Fibroblast of lung (primary cell): ENCODE measurements around the gene NINL. TPM values are rescaled to one million over a fixed set of nuclear protein-coding genes. Genes with fewer than 3 reads are reported as not detected.

Experiments used
- DNase-seq, 2 donors: peaks; one replicate each; pipeline versions ENCODE4 v3.0.0 to v3.0.0-alpha.2; 2010; ENCODE audit warnings: low read depth in 2 of 2
- H2AFZ ChIP-seq: 2 replicates; pipeline ENCODE4 v1.5.1; 2012; ENCODE audit warnings: low read length, control low read depth, inconsistent platforms
- H3K27ac ChIP-seq: 2 replicates; pipeline ENCODE4 v1.5.1; 2011; ENCODE audit warnings: low read length, control low read depth; ENCODE audit not compliant: insufficient read depth
- H3K27me3 ChIP-seq: 2 replicates; pipeline ENCODE4 v1.5.1; 2011; ENCODE audit warnings: mild to moderate bottlenecking, low read length; ENCODE audit not compliant: control insufficient read depth, insufficient read depth
- H3K36me3 ChIP-seq: 2 replicates; pipeline ENCODE4 v1.5.1; 2011; ENCODE audit warnings: low read length; ENCODE audit not compliant: control insufficient read depth, insufficient read depth
- H3K4me1 ChIP-seq: 2 replicates; pipeline ENCODE4 v1.5.1; 2011; ENCODE audit warnings: low read length; ENCODE audit not compliant: control insufficient read depth, insufficient read depth; ENCODE audit errors: extremely low read depth
- H3K4me2 ChIP-seq: 2 replicates; pipeline ENCODE4 v1.5.1; 2011; ENCODE audit warnings: low read length, control low read depth; ENCODE audit not compliant: insufficient read depth; ENCODE audit errors: extremely low read depth
- H3K4me3 ChIP-seq, 4 experiments: fragments of 200-600 bp in 1 of 4; sonication (generic) in 1 of 4; replicated peaks in 1 of 4; 2 replicates each; pipeline ENCODE4 v1.5.1; 2011 to 2016; ENCODE audit warnings: low read length in 4 of 4, low read depth in 3 of 4, mild to moderate bottlenecking in 3 of 4, control low read depth in 2 of 4, inconsistent platforms in 1 of 4, mixed read lengths in 1 of 4; ENCODE audit not compliant: insufficient read depth in 1 of 4; ENCODE audit errors: control extremely low read depth in 1 of 4
- H3K79me2 ChIP-seq: 2 replicates; pipeline ENCODE4 v1.5.1; 2012; ENCODE audit warnings: mild to moderate bottlenecking, low read length, inconsistent platforms; ENCODE audit not compliant: control insufficient read depth, insufficient read depth
- H3K9ac ChIP-seq: 2 replicates; pipeline ENCODE4 v1.5.1; 2011; ENCODE audit warnings: mild to moderate bottlenecking, low read length, control low read depth; ENCODE audit not compliant: insufficient read depth
- H3K9me3 ChIP-seq: 2 replicates; pipeline ENCODE4 v1.5.1; 2012; ENCODE audit warnings: low read depth, low read length; ENCODE audit not compliant: control insufficient read depth, insufficient read depth
- H4K20me1 ChIP-seq: 2 replicates; pipeline ENCODE4 v1.5.1; 2011; ENCODE audit warnings: low read length; ENCODE audit not compliant: control insufficient read depth, insufficient read depth; ENCODE audit errors: extremely low read depth
- EZH2 ChIP-seq: IDR thresholded peaks from 2 replicates; pipeline ENCODE4 v1.5.1; 2012; ENCODE audit warnings: low read length, control low read depth, mild to moderate bottlenecking; ENCODE audit errors: missing control alignments
- polyA plus RNA-seq, 2 donors: library from polyadenylated mRNA; depleted of rRNA in 1 of 2; stranded (reverse) in 1 of 2; unstranded in 1 of 2; fragments of >200 nt; gene quantifications; 2 replicates each; pipeline ENCODE4 v1.2.1, GENCODE V29; 2011 to 2012; ENCODE audit warnings: missing spikeins in 1 of 2
- total RNA-seq: library from RNA; depleted of rRNA; stranded (reverse); fragments of >200 nt; gene quantifications from 2 replicates; pipeline ENCODE4 v1.2.1, GENCODE V29; 2014
- TF ChIP-seq, protein P1 (sequence below), 2 donors: IDR thresholded peaks in 1 of 2; conservative IDR thresholded peaks in 1 of 2; 1 replicate in 1 of 2; 2 replicates in 1 of 2; pipeline ENCODE4 v1.5.1; 2011 to 2012; ENCODE audit warnings: low read length in 2 of 2, control low read depth in 1 of 2, inconsistent platforms in 1 of 2, low read depth in 1 of 2, mild to moderate bottlenecking in 1 of 2

The NINL gene
- total and polyA plus RNA-seq, 2 donors (not counting 1 experiment from before 2014, with no cell fraction given) = 4.4 to 16.3 TPM

DNA sequence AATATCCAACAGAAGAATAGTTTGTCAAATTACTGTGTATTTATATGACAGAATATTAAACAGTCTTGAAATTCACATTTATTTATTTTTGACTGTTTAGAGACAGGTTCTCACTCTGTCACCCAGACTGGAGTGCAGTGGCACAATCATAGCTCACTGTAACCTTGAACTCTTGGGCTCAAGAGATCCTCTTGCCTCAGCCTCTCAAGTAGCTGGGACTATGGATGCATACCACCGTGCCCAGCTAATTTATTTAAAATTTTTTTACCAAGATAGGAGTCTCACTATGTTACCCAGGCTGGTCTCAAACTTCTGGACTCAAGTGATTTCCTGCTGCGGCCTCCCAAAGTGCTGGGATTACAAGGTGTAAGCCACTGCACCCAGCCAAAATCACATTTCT lies 57.4 kb downstream of the NINL start:
- DNase-seq = no peak
- no peak overlapping the region for H3K4me3 ChIP-seq
- H3K27ac ChIP-seq = no peak overlapping the region
- peaks cover 1% of the 10 kb centered on the region for H3K79me2 ChIP-seq
- H3K4me1 ChIP-seq = peaks cover 9% of the 10 kb centered on the region
- no peak for TF ChIP-seq EZH2
- TF ChIP-seq, protein P1, sequence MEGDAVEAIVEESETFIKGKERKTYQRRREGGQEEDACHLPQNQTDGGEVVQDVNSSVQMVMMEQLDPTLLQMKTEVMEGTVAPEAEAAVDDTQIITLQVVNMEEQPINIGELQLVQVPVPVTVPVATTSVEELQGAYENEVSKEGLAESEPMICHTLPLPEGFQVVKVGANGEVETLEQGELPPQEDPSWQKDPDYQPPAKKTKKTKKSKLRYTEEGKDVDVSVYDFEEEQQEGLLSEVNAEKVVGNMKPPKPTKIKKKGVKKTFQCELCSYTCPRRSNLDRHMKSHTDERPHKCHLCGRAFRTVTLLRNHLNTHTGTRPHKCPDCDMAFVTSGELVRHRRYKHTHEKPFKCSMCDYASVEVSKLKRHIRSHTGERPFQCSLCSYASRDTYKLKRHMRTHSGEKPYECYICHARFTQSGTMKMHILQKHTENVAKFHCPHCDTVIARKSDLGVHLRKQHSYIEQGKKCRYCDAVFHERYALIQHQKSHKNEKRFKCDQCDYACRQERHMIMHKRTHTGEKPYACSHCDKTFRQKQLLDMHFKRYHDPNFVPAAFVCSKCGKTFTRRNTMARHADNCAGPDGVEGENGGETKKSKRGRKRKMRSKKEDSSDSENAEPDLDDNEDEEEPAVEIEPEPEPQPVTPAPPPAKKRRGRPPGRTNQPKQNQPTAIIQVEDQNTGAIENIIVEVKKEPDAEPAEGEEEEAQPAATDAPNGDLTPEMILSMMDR (conservative IDR thresholded peaks at IDR 0.05 in 1 of 2, IDR thresholded peaks at IDR 0.05 in 1 of 2; ENCODE audit: low read depth in 1 of 2, low read length in 2 of 2) = no peak
- no peaks in the 10 kb centered on the region for H4K20me1 ChIP-seq
- no peaks in the 10 kb centered on the region for H3K9me3 ChIP-seq
- peaks cover 3% of the 10 kb centered on the region for H3K36me3 ChIP-seq
- no peak overlapping the region for H2AFZ ChIP-seq
- H3K9ac ChIP-seq = no peak overlapping the region
- no peak overlapping the region for H3K4me2 ChIP-seq
- no peaks in the 10 kb centered on the region for H3K27me3 ChIP-seq

GRCh38 chr20:25526446-25526845 lies 58.9 kb downstream of the NINL start:
- Histone ChIP-seq H3K4me3 (no peak overlapping the region), H3K79me2 (no peaks in the 10 kb centered on the region), H3K4me1 (peaks cover 9% of the 10 kb centered on the region), H4K20me1 (no peaks in the 10 kb centered on the region), H3K9me3 (no peaks in the 10 kb centered on the region), H3K27ac (peak overlapping the region; percentile 68), H3K36me3 (peaks cover 3% of the 10 kb centered on the region), H2AFZ (no peak overlapping the region), H3K9ac (no peak overlapping the region), H3K4me2 (peak overlapping the region; percentile 72), H3K27me3 (no peaks in the 10 kb centered on the region)
- TF ChIP-seq, protein P1 (conservative IDR thresholded peaks at IDR 0.05 in 1 of 2, IDR thresholded peaks at IDR 0.05 in 1 of 2; ENCODE audit: low read depth in 1 of 2, low read length in 2 of 2) = no peak
- TF ChIP-seq EZH2 = no peak
- no peak for DNase-seq

DNA sequence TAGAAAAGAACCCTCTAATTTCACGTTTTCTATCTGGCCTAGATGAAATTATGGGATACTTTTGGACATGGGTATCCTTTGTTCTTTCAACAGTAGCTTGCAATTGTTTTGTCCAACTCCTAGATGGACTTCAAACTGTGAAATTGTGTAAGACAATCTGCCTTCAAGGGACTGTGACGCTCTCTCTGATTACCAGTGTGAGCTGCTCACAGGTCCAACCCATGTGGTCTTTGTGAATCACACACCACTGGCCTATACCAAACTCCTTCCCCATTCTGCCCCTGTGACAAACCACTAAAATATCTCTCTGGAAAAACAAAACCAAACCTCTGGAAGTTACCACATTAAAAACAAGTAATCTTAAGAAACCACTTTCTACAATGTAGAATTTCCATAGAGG lies 59.5 kb downstream of the NINL start:
- Histone ChIP-seq H3K36me3 (peaks cover 3% of the 10 kb centered on the region), H3K9me3 (no peaks in the 10 kb centered on the region), H3K4me1 (peaks cover 9% of the 10 kb centered on the region), H2AFZ (no peak overlapping the region), H3K27me3 (no peaks in the 10 kb centered on the region), H3K4me2 (no peak overlapping the region), H3K9ac (no peak overlapping the region), H3K27ac (peak overlapping the region; percentile 68), H4K20me1 (no peaks in the 10 kb centered on the region), H3K79me2 (no peaks in the 10 kb centered on the region), H3K4me3 (no peak overlapping the region)
- TF ChIP-seq, protein P1 (conservative IDR thresholded peaks at IDR 0.05 in 1 of 2, IDR thresholded peaks at IDR 0.05 in 1 of 2; ENCODE audit: low read depth in 1 of 2, low read length in 2 of 2) = no peak
- TF ChIP-seq EZH2 = no peak
- DNase-seq = peak; percentile 96 to 99
